IPS-11a (cell line): Measurements from ENCODE around the gene S100A7A.
"Not testable (repeated sequence)": the region's sequence is repeated elsewhere in the genome, so short reads cannot be mapped to it uniquely, and the experiment has no call there.

Experiments
- H3K4me3 ChIP-seq: one replicate; pipeline ENCODE4 v1.5.1; 2013; ENCODE audit warnings: low read depth, low read length, control low read depth

Gene S100A7A

GRCh38 chr1:153456396-153456795 is 40.1 kb downstream of the S100A7A start:
- no peak overlapping the region for H3K4me3 ChIP-seq

DNA sequence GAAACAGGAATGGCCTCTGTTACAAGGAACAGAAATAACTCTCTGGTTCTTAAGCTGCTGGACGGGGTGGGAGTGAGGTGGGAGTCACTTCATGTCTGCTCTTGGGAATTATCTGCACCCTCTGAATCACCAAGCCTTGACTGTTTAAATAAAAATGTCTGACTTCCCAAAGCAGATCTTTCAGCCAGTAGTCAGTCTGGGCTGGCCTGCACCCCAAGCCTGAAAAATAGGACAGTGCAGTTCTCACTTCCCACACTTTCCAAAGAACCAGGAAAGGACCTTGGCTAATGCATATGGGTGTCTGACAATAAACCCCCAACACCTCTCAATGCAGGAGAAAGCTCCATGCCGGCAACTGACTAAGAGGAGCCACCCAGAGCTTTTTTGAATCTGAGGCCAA is 43.3 kb downstream of the S100A7A start:
- H3K4me3 ChIP-seq: no peak overlapping the region

- H3K4me3 ChIP-seq: no peak within 1 kb of the TSS
Observed at GRCh38 chr1:153460551-153460950, 44.2 kb downstream of the S100A7A start, which contains the start of gene S100A7. TSS of gene S100A7 (minus strand) at chr1:153460651. CDS start at chr1:153459013, 1,638 bp downstream.

- H3K4me3 ChIP-seq: not testable (repeated sequence)
Observed at GRCh38 chr1:153462741-153463140, 46.4 kb downstream of the S100A7A start.

DNA sequence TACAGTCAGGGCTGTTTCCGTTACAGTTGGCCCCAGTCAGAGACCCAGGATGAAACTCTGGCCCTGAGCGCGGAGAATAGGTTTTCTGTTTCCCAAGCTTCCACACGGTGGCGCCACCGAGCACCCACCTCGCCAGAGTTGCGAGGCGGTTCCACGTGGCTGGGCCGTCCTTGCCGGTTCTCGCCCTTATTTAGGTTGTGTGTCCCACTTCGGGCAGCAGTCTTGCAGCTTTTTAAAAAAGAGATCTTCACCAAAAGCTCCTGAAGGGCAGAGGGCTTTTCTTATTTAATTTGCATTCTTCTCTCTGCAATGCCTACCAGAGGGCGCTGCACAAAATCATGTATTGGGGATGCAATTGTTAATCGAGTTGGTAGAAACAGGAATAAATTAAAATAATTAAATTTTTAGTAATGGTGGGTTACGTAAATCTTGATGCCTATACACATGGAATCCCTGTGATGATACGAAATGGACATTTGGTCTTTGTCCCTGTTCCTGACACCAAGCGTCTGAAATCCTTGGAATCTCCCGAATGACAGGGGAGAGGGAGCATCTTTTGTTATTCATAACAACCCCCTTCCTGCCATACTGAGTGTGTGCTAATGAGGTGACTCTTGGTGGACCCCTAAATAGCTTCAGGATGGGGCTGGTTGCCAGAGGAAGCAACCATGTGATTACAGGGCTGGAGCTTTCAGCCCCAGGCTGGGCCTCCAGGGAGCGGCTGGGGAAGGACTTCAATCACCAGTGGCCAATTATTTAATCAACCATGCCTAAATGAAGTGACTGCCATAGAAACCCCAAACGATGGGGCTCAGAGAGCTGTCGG is 49.7 kb downstream of the S100A7A start:
- no peak overlapping the region for H3K4me3 ChIP-seq

GRCh38 chr1:153466908-153467307 is 50.6 kb downstream of the S100A7A start:
- H3K4me3 ChIP-seq: no peak overlapping the region

- no peak overlapping the region for H3K4me3 ChIP-seq
Observed at GRCh38 chr1:153470707-153471106, 54.4 kb downstream of the S100A7A start.
